GM21526 (cell line): ENCODE results near the gene MLN.
"Not testable (repeated sequence)": the region's sequence is repeated elsewhere in the genome, so short reads cannot be mapped to it uniquely, and the experiment has no call there.

ENCODE experiments used
- ATAC-seq: cut with Tn5 transposase; IDR thresholded peaks from one replicate; pipeline ENCODE4 v1.9.1; 2021; ENCODE audit warnings: moderate library complexity; ENCODE audit not compliant: unreplicated experiment, low FRiP score

The MLN gene

GRCh38 chr6:33836806-33837469, 33.1 kb upstream of the MLN start:
- ATAC-seq: no peak

- no peak for ATAC-seq
These were observed 30.9 kb upstream of the MLN start for GRCh38 chr6:33834401-33835392.

DNA sequence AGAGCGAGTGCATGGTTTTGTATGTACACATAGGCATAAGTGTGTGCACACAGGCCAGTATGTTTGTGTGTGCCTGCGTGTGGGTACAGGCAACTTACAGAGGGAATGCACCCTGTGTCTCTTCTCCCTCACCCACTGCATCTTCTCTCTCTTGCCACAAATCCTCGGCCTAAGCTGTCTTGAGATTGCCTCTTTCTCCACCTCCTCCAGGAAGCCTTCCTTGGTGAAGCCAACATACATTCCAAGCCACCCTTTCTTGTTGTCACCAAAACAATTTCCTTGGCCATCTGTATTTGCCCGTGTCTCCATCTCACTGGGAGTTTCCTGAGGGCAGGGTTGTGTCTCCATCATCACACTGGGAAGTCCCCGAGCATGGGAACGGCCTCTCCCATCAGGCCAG, 29.8 kb upstream of the MLN start:
- no peak for ATAC-seq

DNA sequence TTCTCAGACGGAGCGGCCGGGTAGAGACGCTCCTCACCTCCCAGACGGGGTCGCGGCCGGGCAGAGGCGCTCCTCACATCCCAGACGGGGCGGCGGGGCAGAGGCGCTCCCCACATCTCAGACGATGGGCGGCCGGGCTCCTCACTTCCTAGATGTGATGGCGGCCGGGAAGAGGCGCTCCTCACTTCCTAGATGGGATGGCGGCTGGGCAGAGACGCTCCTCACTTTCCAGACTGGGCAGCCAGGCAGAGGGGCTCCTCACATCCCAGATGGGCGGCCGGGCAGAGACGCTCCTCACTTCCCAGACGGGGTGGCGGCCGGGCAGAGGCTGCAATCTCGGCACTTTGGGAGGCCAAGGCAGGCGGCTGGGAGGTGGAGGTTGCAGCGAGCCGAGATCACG, 29.0 kb upstream of the MLN start:
- ATAC-seq: not testable (repeated sequence)

DNA sequence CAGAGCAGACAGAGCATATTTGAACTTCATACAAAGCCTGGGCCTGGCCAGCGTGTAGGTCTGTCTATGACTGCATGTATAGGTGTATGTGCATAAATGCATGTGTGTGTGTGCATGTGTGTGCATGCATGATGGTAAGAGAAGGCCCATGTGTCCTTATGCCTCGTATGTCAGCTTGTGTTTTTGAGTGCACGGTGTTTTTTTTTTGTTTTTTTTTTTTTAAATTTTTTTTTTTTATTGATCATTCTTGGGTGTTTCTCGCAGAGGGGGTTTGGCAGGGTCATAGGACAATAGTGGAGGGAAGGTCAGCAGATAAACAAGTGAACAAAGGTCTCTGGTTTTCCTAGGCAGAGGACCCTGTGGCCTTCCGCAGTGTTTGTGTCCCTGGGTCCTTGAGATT, 27.9 kb upstream of the MLN start:
- ATAC-seq: not testable (repeated sequence)

- ATAC-seq: no peak
These were observed 26.9 kb upstream of the MLN start for GRCh38 chr6:33830635-33831240.

DNA sequence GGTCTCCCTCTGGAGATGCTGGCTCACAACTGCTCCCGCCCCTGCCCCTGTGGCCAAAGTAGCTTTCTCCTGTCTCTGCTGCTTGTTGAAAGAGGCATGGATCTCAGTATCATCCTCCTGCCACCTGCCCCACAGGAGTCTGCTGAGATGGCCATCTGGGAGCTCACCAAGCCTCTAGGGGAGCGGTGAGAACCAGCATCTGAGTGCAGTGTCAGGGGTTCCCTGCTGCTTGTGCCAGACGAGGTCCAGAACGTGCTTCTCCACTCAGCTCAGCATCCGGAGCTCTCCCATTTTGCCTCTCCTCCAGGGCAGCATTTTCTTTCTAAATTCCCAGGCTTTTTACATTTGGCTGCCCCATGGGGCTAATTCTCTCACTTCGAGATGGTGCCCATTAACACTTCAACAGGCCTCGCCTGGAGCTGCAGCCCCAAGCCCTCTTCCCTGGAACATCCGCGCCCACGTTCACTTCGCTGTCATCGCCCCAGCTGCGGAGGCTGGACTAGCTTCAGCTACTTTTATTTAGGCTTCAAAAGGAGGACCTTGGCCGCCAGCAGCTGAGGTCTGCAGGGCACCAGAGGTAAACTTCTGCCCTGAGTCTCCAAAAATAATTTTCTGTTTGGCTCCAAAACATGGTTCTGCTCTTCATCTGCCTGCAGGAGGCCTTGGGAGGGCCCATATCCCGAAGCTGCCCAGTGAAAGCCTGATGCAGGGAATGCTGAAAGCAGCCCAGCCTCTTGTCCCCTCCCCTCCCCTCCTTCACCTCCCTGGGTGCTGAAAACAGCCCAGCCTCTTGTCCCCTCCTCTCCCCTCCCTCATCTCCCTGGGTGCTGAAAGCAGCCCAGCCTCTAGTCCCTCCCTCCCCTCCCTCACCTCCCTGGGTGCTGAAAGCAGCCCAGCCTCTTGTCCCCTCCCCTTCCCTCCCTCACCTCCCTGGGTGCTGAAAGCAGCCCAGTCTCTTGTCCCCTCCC, 25.2 kb upstream of the MLN start:
- ATAC-seq: no peak

- no peak for ATAC-seq
These were observed 24.6 kb upstream of the MLN start for GRCh38 chr6:33828452-33828763.

DNA sequence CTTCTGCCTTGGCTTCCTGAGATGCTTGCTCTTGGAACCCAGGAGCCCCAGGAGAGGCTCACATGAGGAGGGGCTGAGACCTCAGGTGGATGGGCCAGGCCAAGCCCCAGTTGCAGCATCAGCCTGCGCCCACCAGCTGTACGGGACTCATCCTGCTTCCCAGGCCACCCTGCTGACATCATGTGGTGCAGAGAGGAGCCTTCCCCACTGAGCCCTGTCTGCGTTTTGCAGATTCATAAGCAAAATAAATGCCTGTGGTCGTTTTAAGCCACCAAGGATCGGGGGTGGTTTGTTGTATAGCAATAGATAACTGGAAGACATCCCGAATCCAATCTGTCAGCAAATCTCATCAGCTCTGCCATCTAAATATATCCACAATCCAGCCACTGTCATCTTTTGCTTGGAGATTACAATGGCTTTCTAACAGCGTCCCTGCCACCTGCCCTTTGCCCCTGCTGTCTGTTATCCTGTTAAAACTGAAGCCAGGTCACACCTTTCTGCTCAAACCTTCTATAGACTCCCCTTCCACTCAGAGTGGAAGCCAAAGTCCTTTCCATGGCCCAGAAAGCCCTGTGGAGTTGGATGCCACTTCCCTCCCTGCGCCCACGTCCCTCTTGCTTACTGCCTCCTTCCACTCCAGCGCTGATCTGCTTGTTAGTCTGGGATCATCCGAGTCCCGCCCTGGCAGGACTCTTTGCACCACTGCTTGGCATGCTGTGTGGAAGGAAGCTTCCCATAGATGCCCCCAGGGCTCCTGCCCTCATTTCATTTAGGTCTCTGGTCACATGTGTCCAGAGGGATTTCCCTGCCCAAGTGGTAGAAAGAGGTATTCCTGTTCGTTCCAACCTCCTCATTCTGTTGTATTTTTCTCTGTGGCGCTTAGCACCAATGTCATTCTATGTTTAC, 24.0 kb upstream of the MLN start:
- no peak for ATAC-seq

DNA sequence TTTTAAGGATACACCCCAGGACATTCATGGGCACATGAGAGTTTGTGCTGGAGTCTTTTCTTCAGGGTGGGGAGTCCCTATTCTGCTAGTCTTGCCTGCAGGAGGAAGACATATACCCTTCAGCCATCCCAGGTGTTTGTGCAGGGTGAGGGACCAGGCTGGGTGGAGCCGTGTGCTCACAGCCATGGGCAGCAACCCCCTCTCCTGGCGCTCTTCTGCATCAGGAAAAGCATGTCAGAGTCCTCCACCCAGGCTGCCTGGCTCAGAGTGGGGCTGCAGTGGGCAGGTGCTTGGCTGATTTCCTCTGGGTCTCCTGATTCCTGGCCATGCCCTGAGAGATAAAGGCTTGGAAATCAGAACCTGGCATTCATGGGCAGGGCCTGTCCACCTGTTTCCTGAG, 22.7 kb upstream of the MLN start:
- ATAC-seq: no peak

DNA sequence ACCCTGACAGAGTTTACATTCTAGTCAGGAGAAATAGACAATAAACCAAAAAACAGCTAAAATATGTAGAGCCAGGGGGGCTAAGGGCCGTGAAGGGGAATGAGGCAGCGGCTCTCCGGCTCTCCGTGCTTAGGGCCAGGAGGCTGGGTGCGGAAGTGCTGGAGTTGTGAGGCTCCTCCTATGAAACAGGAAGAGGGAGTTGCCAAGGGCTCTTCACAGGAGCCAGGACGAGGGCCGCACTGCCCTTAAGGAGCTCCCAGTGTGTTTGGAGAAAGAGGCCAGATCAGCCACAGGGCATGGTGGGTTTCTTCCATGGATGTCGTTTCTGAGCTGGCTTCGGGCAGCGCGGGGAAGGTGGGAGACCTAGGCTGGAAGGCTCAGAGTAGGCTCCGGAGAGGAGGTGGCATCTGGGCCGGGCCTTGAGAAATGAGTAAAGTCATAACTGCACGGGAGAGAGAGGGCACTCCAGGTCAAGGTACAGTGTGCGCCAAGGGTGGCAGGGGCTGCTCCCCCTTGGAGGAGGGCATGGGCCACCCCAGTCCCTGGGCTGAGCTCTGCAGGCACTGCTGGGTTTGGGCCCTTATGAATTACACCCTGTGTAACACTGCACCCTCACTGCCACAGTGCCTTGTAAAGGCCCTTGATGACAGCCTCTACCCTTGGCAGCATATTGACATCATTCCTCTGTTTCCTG, 20.8 kb upstream of the MLN start:
- ATAC-seq: no peak

DNA sequence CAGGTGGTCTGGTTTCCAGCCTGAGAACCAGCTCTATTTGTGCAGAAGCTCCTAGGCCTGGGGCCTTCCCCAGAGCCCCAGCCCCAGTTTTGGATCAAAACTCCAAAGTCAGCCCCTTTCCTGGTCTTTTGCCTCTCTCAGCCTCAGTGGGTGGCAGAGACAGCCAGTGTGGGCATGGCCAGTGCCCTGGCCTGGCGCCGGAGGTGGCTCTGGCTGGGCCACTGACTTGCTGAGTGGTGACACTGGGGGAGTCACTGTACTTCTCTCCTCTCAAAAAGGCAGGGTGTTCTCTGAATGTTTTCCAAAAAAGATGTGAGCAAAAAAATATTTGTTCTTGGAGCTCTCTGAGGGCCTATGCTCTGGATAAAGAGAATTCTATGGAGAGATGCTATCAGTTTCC, 20.0 kb upstream of the MLN start:
- no peak for ATAC-seq

GRCh38 chr6:33822575-33823395, 19.0 kb upstream of the MLN start:
- no peak for ATAC-seq

DNA sequence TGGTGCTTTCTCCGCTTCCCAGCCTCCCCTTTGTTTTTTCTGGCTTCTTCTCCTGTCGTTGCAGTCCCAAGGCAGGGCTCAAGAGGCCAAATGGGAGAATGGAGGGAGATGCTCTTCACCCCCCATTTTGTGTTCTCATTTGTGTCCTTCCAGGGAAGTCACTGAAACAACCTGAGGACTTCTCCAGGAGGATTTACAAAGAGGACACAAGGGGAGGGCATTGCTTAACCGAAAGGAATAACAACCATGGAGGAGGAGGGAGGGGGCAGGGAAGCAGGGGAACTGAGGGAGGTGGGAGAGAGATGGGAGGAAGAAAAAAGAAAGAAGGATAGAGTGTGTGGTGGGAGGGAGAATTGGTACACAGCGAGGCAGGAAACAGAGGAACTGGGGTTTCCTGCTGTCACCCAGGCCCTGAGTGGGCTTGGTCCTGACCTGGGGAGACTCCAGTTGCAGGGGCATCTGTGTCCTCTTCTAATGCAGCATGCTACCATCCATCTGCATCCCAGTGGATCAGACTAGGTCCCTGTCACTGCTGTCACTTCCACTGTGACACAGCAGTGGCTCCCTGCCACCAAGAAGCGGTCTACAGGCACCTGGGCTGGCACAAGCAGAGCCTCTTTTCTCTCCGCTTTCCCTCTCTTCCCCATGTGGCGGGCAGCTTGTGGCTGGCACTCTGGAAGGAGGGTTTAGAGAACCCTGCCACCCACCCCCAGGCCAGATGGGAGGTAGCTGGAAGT, 17.1 kb upstream of the MLN start:
- ATAC-seq: no peak

GRCh38 chr6:33820243-33820642, 16.4 kb upstream of the MLN start:
- no peak for ATAC-seq

DNA sequence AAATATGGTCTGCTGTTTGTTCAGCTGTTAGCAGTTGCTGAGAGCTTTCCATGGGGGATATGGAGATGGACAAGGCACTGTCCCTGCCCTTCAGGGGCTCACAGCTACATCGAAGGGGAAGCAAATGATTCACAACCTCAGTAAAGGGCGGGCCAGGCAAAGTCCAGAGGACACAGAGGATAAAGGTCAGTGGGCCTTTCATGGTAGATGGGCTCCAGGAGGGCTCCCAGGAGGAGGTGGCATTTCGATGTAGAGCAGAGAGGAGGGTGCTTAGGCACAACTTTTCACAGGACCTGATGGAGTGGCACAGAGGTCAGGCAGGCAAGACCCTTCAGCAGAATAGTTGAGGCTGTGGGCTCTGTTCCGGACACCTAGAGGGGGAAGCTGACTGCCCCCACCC, 15.2 kb upstream of the MLN start:
- ATAC-seq: no peak

GRCh38 chr6:33818293-33818692, 14.5 kb upstream of the MLN start:
- ATAC-seq: no peak
